ENCODE measurements around the gene TBC1D22B.

- TF ChIP-seq, protein P1, sequence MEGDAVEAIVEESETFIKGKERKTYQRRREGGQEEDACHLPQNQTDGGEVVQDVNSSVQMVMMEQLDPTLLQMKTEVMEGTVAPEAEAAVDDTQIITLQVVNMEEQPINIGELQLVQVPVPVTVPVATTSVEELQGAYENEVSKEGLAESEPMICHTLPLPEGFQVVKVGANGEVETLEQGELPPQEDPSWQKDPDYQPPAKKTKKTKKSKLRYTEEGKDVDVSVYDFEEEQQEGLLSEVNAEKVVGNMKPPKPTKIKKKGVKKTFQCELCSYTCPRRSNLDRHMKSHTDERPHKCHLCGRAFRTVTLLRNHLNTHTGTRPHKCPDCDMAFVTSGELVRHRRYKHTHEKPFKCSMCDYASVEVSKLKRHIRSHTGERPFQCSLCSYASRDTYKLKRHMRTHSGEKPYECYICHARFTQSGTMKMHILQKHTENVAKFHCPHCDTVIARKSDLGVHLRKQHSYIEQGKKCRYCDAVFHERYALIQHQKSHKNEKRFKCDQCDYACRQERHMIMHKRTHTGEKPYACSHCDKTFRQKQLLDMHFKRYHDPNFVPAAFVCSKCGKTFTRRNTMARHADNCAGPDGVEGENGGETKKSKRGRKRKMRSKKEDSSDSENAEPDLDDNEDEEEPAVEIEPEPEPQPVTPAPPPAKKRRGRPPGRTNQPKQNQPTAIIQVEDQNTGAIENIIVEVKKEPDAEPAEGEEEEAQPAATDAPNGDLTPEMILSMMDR (conservative IDR thresholded peaks at IDR 0.05; ENCODE audit: low read depth in 2 of 2) = no peak
- TF ChIP-seq JUNB (IDR thresholded peaks at IDR 0.05; ENCODE audit: unreplicated experiment) (no peak), POLR2AphosphoS5 (IDR thresholded peaks at IDR 0.05; ENCODE audit: low read depth) (no peak), EZH2phosphoT487 (IDR thresholded peaks at IDR 0.05; ENCODE audit: unreplicated experiment) (no peak), EZH2 (IDR thresholded peaks at IDR 0.05; ENCODE audit: low read depth, unreplicated experiment) (no peak), CREB1 (CRISPR knock-in tag; IDR thresholded peaks at IDR 0.05; ENCODE audit: low read depth) (no peak), ZNF331 (CRISPR knock-in tag; IDR thresholded peaks at IDR 0.05; ENCODE audit: low read depth) (no peak), STAT1 (IDR thresholded peaks at IDR 0.05; ENCODE audit: unreplicated experiment) (no peak)
- TF ChIP-seq, protein P2, sequence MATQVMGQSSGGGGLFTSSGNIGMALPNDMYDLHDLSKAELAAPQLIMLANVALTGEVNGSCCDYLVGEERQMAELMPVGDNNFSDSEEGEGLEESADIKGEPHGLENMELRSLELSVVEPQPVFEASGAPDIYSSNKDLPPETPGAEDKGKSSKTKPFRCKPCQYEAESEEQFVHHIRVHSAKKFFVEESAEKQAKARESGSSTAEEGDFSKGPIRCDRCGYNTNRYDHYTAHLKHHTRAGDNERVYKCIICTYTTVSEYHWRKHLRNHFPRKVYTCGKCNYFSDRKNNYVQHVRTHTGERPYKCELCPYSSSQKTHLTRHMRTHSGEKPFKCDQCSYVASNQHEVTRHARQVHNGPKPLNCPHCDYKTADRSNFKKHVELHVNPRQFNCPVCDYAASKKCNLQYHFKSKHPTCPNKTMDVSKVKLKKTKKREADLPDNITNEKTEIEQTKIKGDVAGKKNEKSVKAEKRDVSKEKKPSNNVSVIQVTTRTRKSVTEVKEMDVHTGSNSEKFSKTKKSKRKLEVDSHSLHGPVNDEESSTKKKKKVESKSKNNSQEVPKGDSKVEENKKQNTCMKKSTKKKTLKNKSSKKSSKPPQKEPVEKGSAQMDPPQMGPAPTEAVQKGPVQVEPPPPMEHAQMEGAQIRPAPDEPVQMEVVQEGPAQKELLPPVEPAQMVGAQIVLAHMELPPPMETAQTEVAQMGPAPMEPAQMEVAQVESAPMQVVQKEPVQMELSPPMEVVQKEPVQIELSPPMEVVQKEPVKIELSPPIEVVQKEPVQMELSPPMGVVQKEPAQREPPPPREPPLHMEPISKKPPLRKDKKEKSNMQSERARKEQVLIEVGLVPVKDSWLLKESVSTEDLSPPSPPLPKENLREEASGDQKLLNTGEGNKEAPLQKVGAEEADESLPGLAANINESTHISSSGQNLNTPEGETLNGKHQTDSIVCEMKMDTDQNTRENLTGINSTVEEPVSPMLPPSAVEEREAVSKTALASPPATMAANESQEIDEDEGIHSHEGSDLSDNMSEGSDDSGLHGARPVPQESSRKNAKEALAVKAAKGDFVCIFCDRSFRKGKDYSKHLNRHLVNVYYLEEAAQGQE (IDR thresholded peaks at IDR 0.05; ENCODE audit: unreplicated experiment) = no peak
Observed at GRCh38 chr6:37256692-37257319, 766 bp upstream of the TBC1D22B start.
